Activated B cell treated with CpG ODN at 0.5 μM for 24 hours (primary cell): ENCODE data around the gene PPIL3. TPM values are rescaled to one million over a fixed set of nuclear protein-coding genes. Genes with fewer than 3 reads are reported as not detected.

Experiments used
- ATAC-seq: fragments of 200-7000 bp; cut with Tn5 transposase; one replicate; pipeline ENCODE4 v1.10.0; 2021; ENCODE audit warnings: low read depth, mild to moderate bottlenecking, moderate library complexity
- CTCF ChIA-PET: fragments of 350-600 bp; sonication (Branson Sonifier 250); formaldehyde crosslinking; loops from one replicate; lab custom pipeline; 2021; ENCODE audit warnings: antibody characterized with exemption; lab: Charles Lee
- POLR2A ChIA-PET: fragments of 350-600 bp; sonication (Branson Sonifier 250); formaldehyde crosslinking; loops from one replicate; lab custom pipeline; 2021; ENCODE audit warnings: antibody characterized with exemption; lab: Charles Lee
- DNase-seq: peaks from one replicate; pipeline ENCODE4 v3.0.0; 2022
- H3K27ac Mint-ChIP-seq: one replicate; pipeline ENCODE4 v1.8.0; 2020; ENCODE audit warnings: mixed read lengths
- H3K27me3 Mint-ChIP-seq: one replicate; pipeline ENCODE4 v1.8.0; 2021; ENCODE audit warnings: mixed read lengths
- H3K36me3 Mint-ChIP-seq: one replicate; pipeline ENCODE4 v1.8.0; 2021; ENCODE audit warnings: low read depth, mixed read lengths
- H3K4me1 Mint-ChIP-seq: one replicate; pipeline ENCODE4 v1.8.0; 2021; ENCODE audit warnings: mixed read lengths
- H3K4me3 Mint-ChIP-seq: one replicate; pipeline ENCODE4 v1.8.0; 2020; ENCODE audit warnings: mild to moderate bottlenecking, mixed read lengths
- H3K9me3 Mint-ChIP-seq: one replicate; pipeline ENCODE4 v1.8.0; 2020; ENCODE audit warnings: mixed read lengths
- CTCF ChIP-seq: fragments of 200-600 bp; IDR thresholded peaks from one replicate; pipeline ENCODE4 v1.8.0; 2022; ENCODE audit warnings: antibody characterized with exemption, mild to moderate bottlenecking
- intact Hi-C: fragments of 100-400 bp; cut with micrococcal nuclease; formaldehyde crosslinking; loops from one replicate; pipeline ENCODE4 v1.15.1; 2024
- total RNA-seq: library from RNA; stranded (reverse); gene quantifications from 2 replicates; pipeline ENCODE4 v1.2.3, GENCODE V29; 2022

Gene PPIL3
- total RNA-seq, 1 donor from 2014 or later, result 52.5 TPM

GRCh38 chr2:200845669-200846325 lies 43.1 kb downstream of the PPIL3 start:
- Mint-ChIP-seq H3K27ac (no peak overlapping the region), H3K4me3 (no peak overlapping the region), H3K36me3 (peaks cover 6% of the 10 kb centered on the region), H3K4me1 (no peaks in the 10 kb centered on the region), H3K9me3 (no peaks in the 10 kb centered on the region), H3K27me3 (no peaks in the 10 kb centered on the region)
- CTCF ChIA-PET, result no interaction called here
- intact Hi-C loops, result no loop called here
- ATAC-seq (no peak), DNase-seq (no peak)
- POLR2A ChIA-PET, result interaction anchor here (2.1 kb wide), 1 partner anchor 18 kb away, joined by 7 read pairs; the partner anchor contains the start of gene CLK1
- no peak for TF ChIP-seq CTCF

- intact Hi-C loops, result no loop called here
- no peak for DNase-seq
- Mint-ChIP-seq H3K4me1 (no peaks in the 10 kb centered on the region), H3K36me3 (peaks cover under 1% of the 10 kb centered on the region), H3K27ac (no peak overlapping the region), H3K27me3 (no peaks in the 10 kb centered on the region), H3K9me3 (no peaks in the 10 kb centered on the region), H3K4me3 (no peak overlapping the region)
- ChIA-PET CTCF (no interaction called here), POLR2A (interaction anchor here (2.1 kb wide), 1 partner anchor 19 kb away, joined by 7 read pairs; the partner anchor contains the start of gene CLK1)
- ATAC-seq, result no peak
- no peak for TF ChIP-seq CTCF
Measured at GRCh38 chr2:200845194-200845593, 43.7 kb downstream of the PPIL3 start.

- intact Hi-C loops, result no loop called here
- Mint-ChIP-seq H3K4me3 (no peak overlapping the region), H3K9me3 (no peaks in the 10 kb centered on the region), H3K36me3 (no peaks in the 10 kb centered on the region), H3K4me1 (no peaks in the 10 kb centered on the region), H3K27me3 (no peaks in the 10 kb centered on the region), H3K27ac (no peak overlapping the region)
- ChIA-PET POLR2A (interaction anchor here (2.1 kb wide), 1 partner anchor 20 kb away, joined by 7 read pairs; the partner anchor contains the start of gene CLK1), CTCF (no interaction called here)
- DNase-seq (no peak), ATAC-seq (no peak)
- no peak for TF ChIP-seq CTCF
Measured at GRCh38 chr2:200843993-200844948, 44.6 kb downstream of the PPIL3 start.

GRCh38 chr2:200839513-200839912 lies 49.4 kb downstream of the PPIL3 start:
- intact Hi-C loops, result no loop called here
- Mint-ChIP-seq H3K27ac (no peak overlapping the region), H3K4me3 (no peak overlapping the region)

More at GRCh38 chr2:200839513-200839912, 49.4 kb downstream of the PPIL3 start:
- ATAC-seq (no peak), DNase-seq (no peak)
- Mint-ChIP-seq H3K4me1 (no peaks in the 10 kb centered on the region), H3K27me3 (no peaks in the 10 kb centered on the region), H3K36me3 (peaks cover 1% of the 10 kb centered on the region), H3K9me3 (peaks cover 3% of the 10 kb centered on the region)
- no peak for TF ChIP-seq CTCF
- ChIA-PET POLR2A (no interaction called here), CTCF (interaction anchor here (0.5 kb wide), 1 partner anchor 230 kb away, joined by 3 read pairs; no protein-coding TSS in a partner anchor)
